Activated T-cell treated with anti-CD3 and anti-CD28 coated beads for 1 hour (primary cell): Measurements from ENCODE around the gene HDAC9.
"Not testable (repeated sequence)": the region's sequence is repeated elsewhere in the genome, so short reads cannot be mapped to it uniquely, and the experiment has no call there.

Source experiments
- DNase-seq: peaks from one replicate; pipeline ENCODE4 v3.0.0-alpha.2; 2020; ENCODE audit warnings: low read depth

Gene HDAC9

DNA sequence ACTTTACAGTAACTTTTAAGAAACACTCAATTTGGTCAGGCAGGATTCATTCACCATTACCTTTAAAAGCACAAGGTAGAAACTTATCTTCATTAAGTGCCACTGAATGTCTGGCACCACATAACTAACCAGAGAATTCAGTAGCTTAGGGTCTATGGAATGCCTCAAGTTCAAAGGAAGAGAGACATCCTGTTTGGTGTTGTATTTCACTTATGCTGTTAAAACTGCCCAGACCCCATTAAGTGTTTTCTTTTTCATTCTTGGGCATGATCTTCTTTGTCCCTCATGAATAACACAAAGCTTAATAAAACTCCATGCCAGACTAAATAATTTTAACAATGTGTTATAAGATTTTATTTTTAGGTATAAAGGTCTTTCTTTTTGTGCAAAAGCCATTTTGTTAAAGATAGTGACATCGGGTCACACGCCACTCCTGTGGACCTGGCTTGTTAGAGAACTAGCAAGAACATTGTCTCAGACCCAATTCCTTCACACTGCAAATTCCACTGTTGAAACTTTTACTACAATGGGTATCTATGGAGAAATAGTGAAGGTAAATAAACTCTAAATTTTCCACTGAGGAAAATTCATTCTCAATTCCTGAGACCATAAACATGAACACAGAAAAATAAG, 400.9 kb downstream of the HDAC9 start:
- DNase-seq, result no peak

GRCh38 chr7:18900236-18900635, 404.7 kb downstream of the HDAC9 start:
- no peak for DNase-seq

GRCh38 chr7:18900803-18901202, 405.3 kb downstream of the HDAC9 start:
- no peak for DNase-seq

- no peak for DNase-seq
Observed at GRCh38 chr7:18901351-18901750, 405.8 kb downstream of the HDAC9 start.

GRCh38 chr7:18901982-18902421, 406.5 kb downstream of the HDAC9 start:
- DNase-seq, result no peak

DNA sequence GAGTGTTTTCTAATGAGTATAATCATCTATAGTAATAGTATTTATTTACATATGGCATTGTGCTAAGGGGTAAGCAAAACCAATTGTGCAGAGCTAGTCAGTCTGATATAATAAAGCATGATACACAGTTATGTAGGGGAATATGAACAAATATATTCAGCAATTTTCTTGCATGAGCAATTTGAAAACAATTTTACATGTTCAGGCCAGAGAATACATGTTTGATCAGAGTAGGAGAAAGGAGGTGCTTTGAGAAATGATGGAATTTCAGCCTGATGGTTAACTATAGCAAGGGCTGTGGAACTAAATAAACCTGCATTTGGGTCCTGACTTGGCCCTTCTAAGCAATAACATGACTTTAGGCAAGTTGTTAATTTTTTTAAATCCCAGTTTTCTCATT, 407.3 kb downstream of the HDAC9 start:
- no peak for DNase-seq

GRCh38 chr7:18903695-18904094, 408.1 kb downstream of the HDAC9 start:
- DNase-seq, result no peak

GRCh38 chr7:18905316-18905943, 409.9 kb downstream of the HDAC9 start:
- no peak for DNase-seq

GRCh38 chr7:18906901-18907300, 411.4 kb downstream of the HDAC9 start:
- DNase-seq, result no peak

GRCh38 chr7:18913106-18913505, 417.6 kb downstream of the HDAC9 start:
- DNase-seq, result no peak

- DNase-seq, result no peak
Observed at GRCh38 chr7:18916826-18917225, 421.3 kb downstream of the HDAC9 start.

- no peak for DNase-seq
Observed at GRCh38 chr7:18927134-18927533, 431.6 kb downstream of the HDAC9 start.

GRCh38 chr7:18936265-18936664, 440.7 kb downstream of the HDAC9 start:
- no peak for DNase-seq

DNA sequence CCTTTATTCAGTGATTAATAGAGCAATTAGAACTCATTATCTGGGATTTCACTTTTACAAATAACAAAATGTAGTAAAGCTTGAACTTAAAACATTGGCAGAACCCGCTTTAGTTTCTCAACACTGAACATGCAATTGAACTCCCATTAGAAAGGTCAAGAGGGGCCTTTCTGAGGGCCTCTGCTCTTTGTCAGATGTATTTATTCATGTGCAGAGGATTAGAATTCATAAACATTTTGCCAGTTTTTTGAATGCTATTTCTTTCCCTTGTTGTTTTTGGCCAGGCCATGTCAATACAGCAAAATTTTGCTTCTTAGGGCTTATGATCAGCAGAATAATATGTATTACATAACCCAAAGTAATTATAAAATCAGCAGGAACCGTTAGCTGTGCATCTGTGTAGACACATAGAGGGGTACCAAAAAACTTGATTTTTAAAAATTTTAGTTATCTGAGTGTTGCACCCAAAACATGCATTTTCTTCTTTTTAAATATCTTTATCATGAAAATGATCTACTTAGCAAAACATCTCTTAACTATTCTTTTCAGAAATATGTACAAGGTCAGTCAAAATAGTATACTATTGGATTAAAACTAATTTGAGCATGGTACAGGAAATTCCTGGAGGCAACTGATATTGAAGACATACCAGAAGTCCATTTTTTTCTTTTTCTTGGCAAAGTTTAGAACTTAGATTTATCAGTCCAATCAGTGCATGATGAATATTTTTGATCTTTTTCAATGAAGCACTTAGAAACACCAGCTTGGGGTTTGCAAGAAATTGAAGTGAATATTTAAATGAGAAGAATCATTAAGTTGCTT, 444.4 kb downstream of the HDAC9 start:
- DNase-seq, result no peak

- DNase-seq, result no peak
Observed at GRCh38 chr7:18940593-18941134, 445.1 kb downstream of the HDAC9 start.

DNA sequence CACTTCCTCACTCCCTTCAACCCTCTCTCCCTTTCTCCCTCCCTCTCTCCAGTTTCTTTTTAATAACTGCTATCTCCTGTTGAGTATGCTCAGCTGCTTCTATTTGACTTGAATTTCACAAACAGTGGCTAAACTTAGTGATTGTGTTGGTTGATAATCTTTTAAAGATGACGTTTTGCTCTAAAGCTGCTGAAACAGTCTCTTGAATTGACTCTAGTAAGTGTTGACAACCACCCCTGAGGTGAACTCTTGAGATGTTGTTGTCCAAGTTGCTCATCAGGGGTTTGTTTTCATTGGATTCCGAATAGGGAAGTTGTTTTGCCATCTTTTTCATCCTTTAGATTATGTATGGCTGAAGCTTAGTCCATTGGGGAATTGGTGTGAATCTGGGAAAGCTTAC, 445.7 kb downstream of the HDAC9 start:
- DNase-seq, result no peak

DNA sequence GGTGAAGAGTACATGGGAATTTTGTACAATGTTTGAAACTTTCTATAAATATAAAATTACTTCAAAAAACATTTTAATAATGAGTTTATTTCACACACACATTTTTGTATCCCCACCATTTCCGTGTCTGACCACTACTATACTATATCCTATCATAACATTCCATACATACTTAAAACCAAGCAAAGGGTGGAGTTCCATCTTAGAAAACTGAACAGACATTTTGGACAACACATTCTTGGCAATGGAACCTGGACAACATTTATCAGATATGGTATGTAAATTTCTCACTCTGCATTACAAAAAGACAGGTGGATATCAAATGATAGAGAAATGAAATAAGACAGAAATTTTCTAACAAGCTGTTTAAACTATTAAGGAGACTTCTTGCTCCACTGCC, 453.0 kb downstream of the HDAC9 start:
- DNase-seq, result no peak

GRCh38 chr7:18952846-18953245, 457.3 kb downstream of the HDAC9 start:
- no peak for DNase-seq

GRCh38 chr7:18958627-18959026, 463.1 kb downstream of the HDAC9 start:
- DNase-seq, result no peak

DNA sequence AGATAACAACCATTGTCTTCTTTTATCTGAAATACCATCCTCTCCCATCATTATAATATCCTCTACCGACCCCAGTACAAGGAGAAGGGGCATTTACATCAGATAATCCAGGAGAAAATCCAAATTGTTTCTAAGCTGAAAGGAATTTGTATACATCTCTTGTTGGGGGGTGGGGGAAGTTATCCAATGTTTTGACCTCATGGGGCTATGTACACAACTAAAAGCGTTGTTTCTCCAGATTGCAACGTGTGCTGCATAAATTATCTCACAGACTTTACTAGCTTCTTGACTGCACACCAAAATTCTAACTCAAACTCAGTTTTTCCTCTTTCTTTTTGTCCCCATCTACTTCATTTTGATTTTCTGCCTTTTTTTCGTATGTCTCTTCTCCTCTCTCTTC, 465.2 kb downstream of the HDAC9 start:
- DNase-seq, result no peak

GRCh38 chr7:18962031-18962430, 466.5 kb downstream of the HDAC9 start:
- no peak for DNase-seq

DNA sequence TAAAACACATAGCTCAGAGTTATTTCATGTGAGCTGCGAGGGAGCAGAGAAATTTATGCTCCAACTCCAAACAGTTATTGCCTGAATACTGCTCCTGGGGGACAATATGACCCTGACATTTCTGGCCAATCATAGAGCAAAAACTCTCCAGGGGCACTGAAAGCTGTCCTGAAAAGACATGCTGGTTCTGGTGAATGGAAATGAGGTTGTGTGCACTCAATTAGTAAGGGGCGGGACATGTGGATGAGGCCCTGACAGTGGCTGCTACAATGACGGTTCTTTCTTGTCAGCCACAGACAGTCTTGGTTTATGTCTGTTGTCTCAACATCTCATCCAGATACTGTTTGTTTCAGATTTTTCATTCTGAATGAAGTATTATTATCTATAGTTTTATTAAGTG, 470.1 kb downstream of the HDAC9 start:
- no peak for DNase-seq

- DNase-seq, result not testable (repeated sequence)
Observed at GRCh38 chr7:18967755-18968154, 472.2 kb downstream of the HDAC9 start.
